Transverse colon (tissue), 4 donors: ENCODE results near the gene RAB24. TPM values are rescaled to one million over a fixed set of nuclear protein-coding genes. Genes with fewer than 3 reads are reported as not detected.

ENCODE experiments used
- DNase-seq: peaks from one replicate; pipeline ENCODE4 v3.0.0-alpha.2; 2019
- H3K27ac ChIP-seq, 4 donors: fragments of 200-600 bp; sonication (generic); 2 replicates each; pipeline ENCODE4 v1.5.1; 2016 to 2018; ENCODE audit warnings: inconsistent platforms in 4 of 4
- H3K27me3 ChIP-seq: fragments of 200-600 bp; sonication (generic); 2 replicates; pipeline ENCODE4 v1.5.1; 2017; ENCODE audit warnings: inconsistent platforms
- H3K36me3 ChIP-seq, 4 donors: fragments of 200-600 bp; sonication (generic); 2 replicates each; pipeline ENCODE4 v1.5.1; 2017 to 2019; ENCODE audit warnings: inconsistent platforms in 4 of 4
- H3K4me1 ChIP-seq, 4 donors: fragments of 200-600 bp; sonication (generic); 2 replicates each; pipeline ENCODE4 v1.5.1; 2017 to 2020; ENCODE audit warnings: inconsistent platforms in 4 of 4
- H3K4me3 ChIP-seq, 4 donors: fragments of 200-600 bp; sonication (generic); 1 replicate in 1 of 4; 2 replicates in 3 of 4; pipeline versions ENCODE4 v1.5.1 to v1.6.1; 2017 to 2019; ENCODE audit warnings: inconsistent platforms in 4 of 4
- H3K9me3 ChIP-seq, 2 donors: fragments of 200-600 bp; sonication (generic); 2 replicates each; pipeline ENCODE4 v1.5.1; 2017 to 2019; ENCODE audit warnings: inconsistent platforms in 2 of 2
- CTCF ChIP-seq, 5 experiments: fragments of 200-600 bp in 3 of 5; fragments of 450-650 bp in 2 of 5; sonication (generic) in 3 of 5; IDR thresholded peaks; 1 replicate in 2 of 5; 2 replicates in 3 of 5; pipeline ENCODE4 v1.5.1; 2016 to 2017; ENCODE audit warnings: antibody characterized with exemption in 5 of 5, inconsistent platforms in 3 of 5, mild to moderate bottlenecking in 2 of 5, moderate library complexity in 1 of 5
- EP300 ChIP-seq: sonication (generic); formaldehyde crosslinking; IDR thresholded peaks from one replicate; pipeline ENCODE4 v1.6.1; 2017; ENCODE audit warnings: antibody characterized with exemption, low read depth
- POLR2A ChIP-seq: fragments of 450-650 bp; IDR thresholded peaks from one replicate; pipeline ENCODE4 v1.6.1; 2016; ENCODE audit warnings: antibody characterized with exemption, mild to moderate bottlenecking, moderate library complexity
- POLR2AphosphoS5 ChIP-seq, 3 donors: sonication (generic); formaldehyde crosslinking; IDR thresholded peaks; one replicate each; pipeline ENCODE4 v1.6.1; 2016; ENCODE audit warnings: antibody characterized with exemption in 3 of 3
- WGBS, 2 donors: methylation state at CpG; one replicate each; pipeline ENCODE4 v1.1.5; 2018; ENCODE audit warnings: low coverage in 1 of 2; 5-methylcytosine and 5-hydroxymethylcytosine counted together
- in situ Hi-C, 4 donors: fragments of 200-750 bp; cut with MboI; loops; one replicate each; pipeline versions ENCODE4 v1.15.0 to v1.15.1; 2017; ENCODE audit warnings: low sequenced_read_pairs in 3 of 4, low pct_ligation_motif_present in 1 of 4, low pct_unique_long_range_greater_than_20kb in 1 of 4
- intact Hi-C: fragments of 100-400 bp; cut with DNase I; formaldehyde crosslinking; loops from one replicate; pipeline ENCODE4 v1.15.1; 2023; ENCODE audit warnings: low total_unique reads
- total RNA-seq, 4 donors: library from RNA; depleted of rRNA; stranded (reverse); fragments of >200 nt; gene quantifications; one replicate each; pipeline ENCODE4 v1.1.0, GENCODE V29; 2016

RAB24 gene
- total RNA-seq, 4 donors from 2014 or later = 38.2 to 68.1 (median 51.8) TPM

GRCh38 chr5:177350776-177351391, 47.4 kb upstream of the RAB24 start:
- peaks cover 0 to 9% (median 2%) of the 10 kb centered on the region in 4 donors for H3K36me3 ChIP-seq
- DNase-seq = no peak
- intact Hi-C loops (no loop called here), in situ Hi-C loops (no loop called here)
- peak overlapping the region; percentile 77 to 96 (median 82) for H3K4me3 ChIP-seq
- H3K9me3 ChIP-seq = no peaks in the 10 kb centered on the region
- peaks cover 17 to 37% (median 25%) of the 10 kb centered on the region in 4 donors for H3K4me1 ChIP-seq
- WGBS, 2 donors = 9% methylated on average over 19 of the region's 19 CpGs; no CpG with 5 or more reads in 1 of the 2 donors
- no peak for TF ChIP-seq POLR2A
- TF ChIP-seq POLR2AphosphoS5 (IDR thresholded peaks at IDR 0.05) = no peak
- no peak for TF ChIP-seq CTCF (IDR thresholded peaks at IDR 0.05)
- TF ChIP-seq EP300 = no peak
- H3K27me3 ChIP-seq = no peaks in the 10 kb centered on the region
- peak overlapping the region; percentile 92 to 96 (median 94) for H3K27ac ChIP-seq

GRCh38 chr5:177349762-177350161, 46.2 kb upstream of the RAB24 start:
- H3K27ac ChIP-seq = no peak overlapping the region
- WGBS, 2 donors = 75 to 94% methylated on average over 3 to 5 of the region's 5 CpGs
- intact Hi-C loops = no loop called here
- peaks cover 0 to 9% (median 2%) of the 10 kb centered on the region in 4 donors for H3K36me3 ChIP-seq
- DNase-seq = no peak
- H3K4me1 ChIP-seq = peaks cover 17 to 37% (median 25%) of the 10 kb centered on the region in 4 donors
- no peaks in the 10 kb centered on the region for H3K9me3 ChIP-seq
- TF ChIP-seq EP300 (no peak), CTCF (IDR thresholded peaks at IDR 0.05) (no peak), POLR2A (no peak), POLR2AphosphoS5 (IDR thresholded peaks at IDR 0.05) (no peak)
- H3K4me3 ChIP-seq = peak overlapping the region in 1 of 4 donors; percentile 96
- in situ Hi-C loops = no loop called here
- no peaks in the 10 kb centered on the region for H3K27me3 ChIP-seq

DNA sequence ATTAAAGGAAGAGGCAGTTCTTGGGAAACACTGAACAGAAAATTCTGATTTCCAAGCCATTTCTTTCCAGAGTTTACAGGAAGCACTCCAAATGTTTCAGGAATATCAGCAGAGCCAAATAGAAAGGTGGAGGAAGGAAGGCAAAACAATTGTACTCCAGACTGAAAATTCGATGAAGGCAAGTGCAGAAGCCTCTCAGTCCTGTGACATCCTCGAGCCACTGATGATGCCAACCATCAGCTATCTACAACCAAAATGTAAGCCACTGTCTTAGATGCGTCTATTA, 45.8 kb upstream of the RAB24 start:
- WGBS, 2 donors = 46 to 60% methylated on average over 1 to 3 of the region's 3 CpGs
- H3K9me3 ChIP-seq = no peaks in the 10 kb centered on the region
- TF ChIP-seq POLR2A (no peak), CTCF (IDR thresholded peaks at IDR 0.05) (no peak), EP300 (no peak), POLR2AphosphoS5 (IDR thresholded peaks at IDR 0.05) (no peak)
- in situ Hi-C loops = no loop called here
- no peak for DNase-seq
- no peak overlapping the region for H3K4me3 ChIP-seq
- no peaks in the 10 kb centered on the region for H3K27me3 ChIP-seq
- intact Hi-C loops = no loop called here
- no peak overlapping the region for H3K27ac ChIP-seq
- H3K36me3 ChIP-seq = peaks cover 0 to 9% (median 2%) of the 10 kb centered on the region in 4 donors
- H3K4me1 ChIP-seq = peaks cover 17 to 37% (median 25%) of the 10 kb centered on the region in 4 donors

GRCh38 chr5:177347699-177348098, 44.2 kb upstream of the RAB24 start:
- Histone ChIP-seq H3K27ac (no peak overlapping the region), H3K27me3 (no peaks in the 10 kb centered on the region), H3K4me1 (peaks cover 17 to 37% (median 25%) of the 10 kb centered on the region in 4 donors), H3K9me3 (no peaks in the 10 kb centered on the region), H3K4me3 (no peak overlapping the region), H3K36me3 (peaks cover 0 to 9% (median 2%) of the 10 kb centered on the region in 4 donors)
- in situ Hi-C loops = no loop called here
- no peak for DNase-seq
- intact Hi-C loops = no loop called here
- no peak for TF ChIP-seq CTCF (IDR thresholded peaks at IDR 0.05)
- no peak for TF ChIP-seq POLR2AphosphoS5 (IDR thresholded peaks at IDR 0.05)
- TF ChIP-seq POLR2A = no peak
- no peak for TF ChIP-seq EP300
- WGBS, 2 donors = 88 to 96% methylated on average over 4 of the region's 4 CpGs
